Keratinocyte (primary cell): ENCODE results near the gene REN. TPM values are rescaled to one million over a fixed set of nuclear protein-coding genes. Genes with fewer than 3 reads are reported as not detected.

Experiments used
- DNase-seq: peaks from one replicate; pipeline ENCODE4 v3.0.0-alpha.2; 2011; ENCODE audit warnings: low read depth, missing footprints, low spot score
- FAIRE-seq: peaks from 2 replicates; lab custom pipeline; 2011; peaks lifted over from hg19 to GRCh38; lab: Jason Lieb, UNC
- H2AFZ ChIP-seq: 2 replicates; pipeline ENCODE4 v1.6.0; 2012; ENCODE audit warnings: low read length, control low read depth, inconsistent platforms; ENCODE audit not compliant: control insufficient read depth
- H3K27ac ChIP-seq: 2 replicates; pipeline ENCODE4 v1.5.1; 2011; ENCODE audit warnings: low read length; ENCODE audit not compliant: control insufficient read depth, insufficient read depth
- H3K27me3 ChIP-seq: 3 replicates; pipeline ENCODE4 v1.6.0; 2011; ENCODE audit warnings: low read length; ENCODE audit not compliant: control insufficient read depth, insufficient read depth; ENCODE audit errors: extremely low read depth
- H3K36me3 ChIP-seq, 2 experiments: 2 replicates in 1 of 2; 3 replicates in 1 of 2; pipeline ENCODE4 v1.5.1; 2011; ENCODE audit warnings: low read length in 2 of 2, mild to moderate bottlenecking in 1 of 2; ENCODE audit not compliant: control insufficient read depth in 2 of 2, insufficient read depth in 2 of 2; ENCODE audit errors: extremely low read depth in 1 of 2
- H3K4me1 ChIP-seq: 3 replicates; pipeline ENCODE4 v1.5.1; 2011; ENCODE audit warnings: low read length; ENCODE audit not compliant: control insufficient read depth, insufficient read depth; ENCODE audit errors: extremely low read depth
- H3K4me2 ChIP-seq: 3 replicates; pipeline ENCODE4 v1.6.0; 2011; ENCODE audit warnings: low read depth, low read length; ENCODE audit not compliant: control insufficient read depth, insufficient read depth; ENCODE audit errors: extremely low read depth
- H3K4me3 ChIP-seq, 3 experiments: fragments of 200-600 bp in 1 of 3; sonication (generic) in 1 of 3; 2 replicates in 2 of 3; 3 replicates in 1 of 3; pipeline ENCODE4 v1.5.1; 2011 to 2016; ENCODE audit warnings: low read length in 3 of 3, mild to moderate bottlenecking in 3 of 3, control low read depth in 2 of 3, inconsistent platforms in 1 of 3, low read depth in 1 of 3, mixed read lengths in 1 of 3, mixed run types in 1 of 3, moderate library complexity in 1 of 3; ENCODE audit not compliant: control insufficient read depth in 2 of 3, insufficient read depth in 2 of 3; ENCODE audit errors: extremely low read depth in 1 of 3
- H3K79me2 ChIP-seq: 2 replicates; pipeline ENCODE4 v1.6.0; 2012; ENCODE audit warnings: low read length; ENCODE audit not compliant: control insufficient read depth, insufficient read depth
- H3K9ac ChIP-seq: 3 replicates; pipeline ENCODE4 v1.6.0; 2011; ENCODE audit warnings: low read length; ENCODE audit not compliant: control insufficient read depth, insufficient read depth; ENCODE audit errors: extremely low read depth
- H3K9me1 ChIP-seq: 3 replicates; pipeline ENCODE4 v1.6.0; 2011; ENCODE audit warnings: low read length; ENCODE audit not compliant: control insufficient read depth, insufficient read depth; ENCODE audit errors: extremely low read depth
- H3K9me3 ChIP-seq: 2 replicates; pipeline ENCODE4 v1.5.1; 2012; ENCODE audit warnings: low read depth, low read length; ENCODE audit not compliant: control insufficient read depth
- H4K20me1 ChIP-seq: 3 replicates; pipeline ENCODE4 v1.6.0; 2011; ENCODE audit warnings: low read length; ENCODE audit not compliant: control insufficient read depth, insufficient read depth; ENCODE audit errors: extremely low read depth
- EZH2 ChIP-seq: IDR thresholded peaks from one replicate; pipeline ENCODE4 v1.6.1; 2012; ENCODE audit warnings: inconsistent platforms, mild to moderate bottlenecking, low read length, moderate library complexity
- dilution Hi-C: fragments of 300-500 bp; cut with MboI; formaldehyde crosslinking; loops from one replicate; pipeline ENCODE4 v1.7.0; 2020; ENCODE audit warnings: low sequenced_read_pairs; ENCODE audit not compliant: extremely low pct_ligation_motif_present
- polyA plus RNA-seq, 5 experiments: library from polyadenylated mRNA; depleted of rRNA in 3 of 5; stranded (reverse) in 3 of 5; stranded (forward) in 1 of 5; unstranded in 1 of 5; fragments of >200 nt; gene quantifications; 1 replicate in 1 of 5; 2 replicates in 3 of 5; 3 replicates in 1 of 5; pipeline versions ENCODE4 v1.2.1 to v1.2.3, GENCODE V29; 2011 to 2012; ENCODE audit warnings: missing spikeins in 2 of 5, low read depth in 1 of 5, low replicate concordance in 1 of 5
- TF ChIP-seq, protein P1 (sequence below), 3 experiments: IDR thresholded peaks in 1 of 3; conservative IDR thresholded peaks in 1 of 3; optimal IDR thresholded peaks in 1 of 3; 2 replicates in 2 of 3; 3 replicates in 1 of 3; pipeline versions ENCODE3 to v1.5.1; 2011; ENCODE audit warnings: low read length in 3 of 3, mild to moderate bottlenecking in 3 of 3, moderate library complexity in 2 of 3, control low read depth in 1 of 3, inconsistent platforms in 1 of 3; ENCODE audit not compliant: insufficient read depth in 2 of 3; ENCODE audit errors: extremely low read depth in 1 of 3

REN gene
- polyA plus RNA-seq, 1 donor (not counting 4 experiments of a cell fraction or from before 2014, with no cell fraction given), result not detected

DNA sequence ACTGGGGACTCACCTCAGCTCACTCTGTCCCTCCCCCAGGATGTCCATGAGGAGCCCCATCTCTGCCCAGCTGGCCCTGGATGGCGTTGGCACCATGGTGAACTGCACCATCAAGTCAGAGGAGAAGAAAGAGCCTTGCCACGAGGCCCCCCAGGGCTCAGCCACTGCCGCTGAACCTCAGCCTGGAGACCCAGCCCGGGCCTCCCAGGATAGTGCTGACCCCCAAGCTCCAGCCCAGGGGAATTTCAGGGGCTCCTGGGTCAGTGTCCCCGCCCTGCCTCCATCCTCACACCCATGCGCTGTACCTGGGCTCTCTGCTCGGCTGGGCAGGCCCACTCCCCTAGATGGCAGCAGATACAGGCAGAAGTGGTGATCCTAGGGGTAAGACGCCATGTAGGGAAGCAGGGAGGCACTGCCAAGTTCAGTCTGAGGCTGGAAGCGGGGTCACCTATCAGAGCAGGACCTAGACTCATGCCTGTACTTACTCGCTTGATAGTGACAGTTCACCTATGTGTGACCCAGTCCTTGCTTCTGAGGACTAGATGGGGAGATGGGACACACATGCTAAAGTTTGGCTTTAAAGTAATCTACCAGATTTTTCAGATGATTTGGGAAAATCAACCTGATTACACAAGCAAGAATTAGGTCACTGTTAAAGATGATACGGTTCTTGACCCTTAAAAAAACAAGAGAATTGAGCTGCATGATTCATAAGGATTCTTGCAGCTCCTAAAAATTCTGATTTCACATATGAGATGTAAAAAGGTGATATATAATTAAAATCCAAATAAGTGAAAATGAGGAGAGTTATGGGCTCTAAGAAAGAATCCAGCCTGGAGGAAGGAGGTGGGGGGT is 53.0 kb downstream of the REN start:
- Histone ChIP-seq H3K27me3 (no peaks in the 10 kb centered on the region), H3K27ac (no peak overlapping the region), H3K9me3 (no peaks in the 10 kb centered on the region), H3K4me1 (no peaks in the 10 kb centered on the region), H3K9me1 (no peaks in the 10 kb centered on the region), H2AFZ (no peak overlapping the region), H4K20me1 (no peaks in the 10 kb centered on the region), H3K4me2 (no peak overlapping the region), H3K9ac (no peak overlapping the region), H3K36me3 (peaks cover 0 to 4% of the 10 kb centered on the region in 2 experiments), H3K4me3 (no peak overlapping the region), H3K79me2 (no peaks in the 10 kb centered on the region)
- DNase-seq (no peak), FAIRE-seq (no peak)
- dilution Hi-C loops, result no loop called here
- no peak for TF ChIP-seq EZH2
- TF ChIP-seq, protein P1, sequence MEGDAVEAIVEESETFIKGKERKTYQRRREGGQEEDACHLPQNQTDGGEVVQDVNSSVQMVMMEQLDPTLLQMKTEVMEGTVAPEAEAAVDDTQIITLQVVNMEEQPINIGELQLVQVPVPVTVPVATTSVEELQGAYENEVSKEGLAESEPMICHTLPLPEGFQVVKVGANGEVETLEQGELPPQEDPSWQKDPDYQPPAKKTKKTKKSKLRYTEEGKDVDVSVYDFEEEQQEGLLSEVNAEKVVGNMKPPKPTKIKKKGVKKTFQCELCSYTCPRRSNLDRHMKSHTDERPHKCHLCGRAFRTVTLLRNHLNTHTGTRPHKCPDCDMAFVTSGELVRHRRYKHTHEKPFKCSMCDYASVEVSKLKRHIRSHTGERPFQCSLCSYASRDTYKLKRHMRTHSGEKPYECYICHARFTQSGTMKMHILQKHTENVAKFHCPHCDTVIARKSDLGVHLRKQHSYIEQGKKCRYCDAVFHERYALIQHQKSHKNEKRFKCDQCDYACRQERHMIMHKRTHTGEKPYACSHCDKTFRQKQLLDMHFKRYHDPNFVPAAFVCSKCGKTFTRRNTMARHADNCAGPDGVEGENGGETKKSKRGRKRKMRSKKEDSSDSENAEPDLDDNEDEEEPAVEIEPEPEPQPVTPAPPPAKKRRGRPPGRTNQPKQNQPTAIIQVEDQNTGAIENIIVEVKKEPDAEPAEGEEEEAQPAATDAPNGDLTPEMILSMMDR (optimal IDR thresholded peaks at IDR 0.05 in 1 of 3, IDR thresholded peaks at IDR 0.05 in 1 of 3, conservative IDR thresholded peaks at IDR 0.05 in 1 of 3; ENCODE audit: extremely low read depth in 1 of 3, insufficient read depth in 2 of 3, low read length in 3 of 3), result no peak

DNA sequence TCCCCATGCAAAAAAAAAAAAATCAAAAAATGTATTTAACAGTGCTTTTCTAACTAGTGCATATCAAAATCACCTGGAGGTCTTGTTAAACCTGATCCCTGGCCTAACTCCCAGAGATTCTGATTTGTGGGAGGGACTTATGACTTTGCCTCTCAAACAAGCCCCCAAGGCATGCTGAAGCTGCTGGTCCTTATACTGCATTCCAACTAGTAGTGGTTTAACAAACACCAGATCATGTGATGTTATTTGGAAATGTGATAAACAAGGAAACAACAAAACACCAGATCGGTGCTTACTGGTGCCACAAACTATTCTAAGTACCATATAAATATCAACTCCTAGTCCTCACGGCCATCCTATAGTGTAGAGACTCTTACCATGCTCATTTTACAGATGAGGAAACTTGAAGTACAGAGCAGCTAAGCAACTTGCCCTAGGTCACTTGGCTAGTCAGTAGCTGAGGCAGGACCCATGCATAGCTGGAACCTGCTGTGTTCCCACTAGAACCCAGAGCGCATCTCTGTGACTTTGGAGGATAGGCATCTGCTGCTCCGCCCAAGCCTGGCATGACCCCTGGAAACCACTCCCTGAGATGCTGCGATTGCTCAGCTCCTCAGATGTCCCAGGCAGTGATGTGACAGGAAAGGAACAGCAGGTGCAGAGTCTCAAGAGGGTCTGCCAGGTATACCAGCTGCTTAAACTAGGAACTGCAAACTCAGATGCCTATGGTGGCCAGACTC is 55.1 kb downstream of the REN start:
- no peaks in the 10 kb centered on the region for H3K9me1 ChIP-seq
- H3K27ac ChIP-seq, result no peak overlapping the region
- no peaks in the 10 kb centered on the region for H3K27me3 ChIP-seq
- dilution Hi-C loops, result no loop called here
- H3K36me3 ChIP-seq, result peaks cover 0 to 2% of the 10 kb centered on the region in 2 experiments
- H3K9ac ChIP-seq, result no peak overlapping the region
- H3K4me3 ChIP-seq, result no peak overlapping the region
- peaks cover 3% of the 10 kb centered on the region for H3K79me2 ChIP-seq
- H4K20me1 ChIP-seq, result no peaks in the 10 kb centered on the region
- H3K9me3 ChIP-seq, result no peaks in the 10 kb centered on the region
- DNase-seq, result no peak
- no peak overlapping the region for H2AFZ ChIP-seq
- no peak for FAIRE-seq
- H3K4me1 ChIP-seq, result no peaks in the 10 kb centered on the region
- no peak overlapping the region for H3K4me2 ChIP-seq
- TF ChIP-seq, protein P1 (optimal IDR thresholded peaks at IDR 0.05 in 1 of 3, IDR thresholded peaks at IDR 0.05 in 1 of 3, conservative IDR thresholded peaks at IDR 0.05 in 1 of 3; ENCODE audit: extremely low read depth in 1 of 3, insufficient read depth in 2 of 3, low read length in 3 of 3), result no peak
- no peak for TF ChIP-seq EZH2
